ENCODE data around the gene MTHFD1.
"Not testable (repeated sequence)": the region's sequence is repeated elsewhere in the genome, so short reads cannot be mapped to it uniquely, and the experiment has no call there.

The MTHFD1 gene

DNA sequence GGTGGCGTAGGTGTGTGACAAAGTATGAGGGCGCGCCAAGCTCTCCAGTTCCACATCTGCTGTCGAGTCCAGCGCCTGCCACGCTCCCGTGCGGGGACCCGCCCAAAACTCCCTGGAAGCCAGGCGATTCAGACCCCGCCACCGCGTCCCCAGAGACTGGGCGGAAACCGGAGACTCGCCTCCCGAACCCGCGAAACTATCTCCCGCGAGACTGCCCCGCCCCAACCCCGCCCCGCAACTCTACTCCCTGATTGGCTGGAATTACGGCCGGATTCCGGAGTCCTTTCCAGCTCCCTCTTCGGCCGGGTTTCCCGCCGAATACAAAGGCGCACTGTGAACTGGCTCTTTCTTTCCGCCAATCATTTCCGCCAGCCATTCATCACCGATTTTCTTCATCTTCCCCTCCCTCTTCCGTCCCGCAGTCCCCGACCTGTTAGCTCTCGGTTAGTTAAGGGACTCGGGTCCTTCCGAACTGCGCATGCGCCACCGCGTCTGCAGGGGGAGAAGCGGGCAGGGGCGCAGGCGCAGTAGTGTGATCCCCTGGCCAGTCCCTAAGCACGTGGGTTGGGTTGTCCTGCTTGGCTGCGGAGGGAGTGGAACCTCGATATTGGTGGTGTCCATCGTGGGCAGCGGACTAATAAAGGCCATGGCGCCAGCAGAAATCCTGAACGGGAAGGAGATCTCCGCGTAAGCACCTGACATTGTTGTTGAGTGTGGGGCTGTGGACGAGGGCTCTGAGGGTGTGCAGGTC lies at the start of gene MTHFD1:
Gene MTHFD1, plus strand, starts transcription at position 572 of the 751 bp plus-strand sequence. Its CDS starts 75 bp downstream, at position 647.
- DNase-seq (ENCODE audit: low read depth), result peak; percentile 95

- DNase-seq (ENCODE audit: low read depth), result peak; percentile 84
These were observed 49.4 kb upstream of the MTHFD1 start for GRCh38 chr14:64338616-64339316.

GRCh38 chr14:64340560-64341196 lies 47.5 kb upstream of the MTHFD1 start:
- no peak for DNase-seq (ENCODE audit: low read depth)

GRCh38 chr14:64347748-64348147 lies 40.4 kb upstream of the MTHFD1 start:
- DNase-seq (ENCODE audit: low read depth), result no peak

- DNase-seq (ENCODE audit: low read depth), result no peak
These were observed 38.2 kb upstream of the MTHFD1 start for GRCh38 chr14:64349741-64350490.

DNA sequence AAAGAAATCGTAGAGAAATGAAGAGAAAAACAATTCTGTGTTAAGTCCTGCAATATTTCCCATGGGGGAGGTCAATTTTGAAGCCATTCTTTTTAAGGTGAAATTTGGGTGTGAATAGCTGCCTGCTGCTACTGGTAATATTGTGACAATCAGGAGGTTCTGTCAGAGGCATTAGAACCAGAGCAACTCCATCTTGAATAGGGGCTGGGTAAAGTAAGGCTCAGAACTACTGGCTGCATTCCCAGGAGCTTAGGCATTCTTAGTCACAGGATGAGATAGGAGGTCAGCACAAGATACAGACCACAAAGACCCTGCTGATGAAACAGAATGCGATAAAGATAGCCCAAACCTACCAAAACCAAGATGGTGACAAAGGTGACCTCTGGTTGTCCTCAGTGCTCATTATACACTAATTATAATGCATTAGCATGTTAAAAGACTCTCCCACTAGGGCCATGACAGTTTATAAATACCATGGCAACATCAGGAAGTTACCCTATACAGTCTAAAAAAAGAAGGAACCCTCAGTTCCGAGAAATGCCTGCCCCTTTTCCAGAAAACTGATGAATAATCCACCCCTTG lies 24.8 kb upstream of the MTHFD1 start:
- DNase-seq (ENCODE audit: low read depth), result no peak

GRCh38 chr14:64364907-64365306 lies 23.2 kb upstream of the MTHFD1 start:
- no peak for DNase-seq (ENCODE audit: low read depth)

GRCh38 chr14:64365358-64365889 lies 22.7 kb upstream of the MTHFD1 start:
- DNase-seq (ENCODE audit: low read depth), result not testable (repeated sequence)

DNA sequence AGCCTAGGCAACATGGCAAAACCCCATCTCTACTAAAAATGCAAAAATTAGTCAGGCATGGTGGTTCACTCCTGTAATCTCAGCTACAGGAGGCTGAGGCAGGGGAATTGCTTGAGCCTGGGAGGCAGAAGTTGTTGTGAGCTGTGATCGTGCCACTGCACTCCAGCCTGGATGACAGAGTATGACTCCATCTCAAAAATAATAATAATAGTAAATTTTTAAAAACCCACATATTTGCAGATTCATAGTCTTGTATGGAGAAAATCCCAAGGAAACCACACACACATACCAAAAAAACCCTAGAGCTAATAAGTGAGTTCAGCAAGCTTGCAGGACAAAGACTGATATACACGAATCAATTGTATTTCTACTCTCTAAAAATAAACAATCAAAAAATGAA lies 19.0 kb upstream of the MTHFD1 start:
- DNase-seq (ENCODE audit: low read depth), result no peak

DNA sequence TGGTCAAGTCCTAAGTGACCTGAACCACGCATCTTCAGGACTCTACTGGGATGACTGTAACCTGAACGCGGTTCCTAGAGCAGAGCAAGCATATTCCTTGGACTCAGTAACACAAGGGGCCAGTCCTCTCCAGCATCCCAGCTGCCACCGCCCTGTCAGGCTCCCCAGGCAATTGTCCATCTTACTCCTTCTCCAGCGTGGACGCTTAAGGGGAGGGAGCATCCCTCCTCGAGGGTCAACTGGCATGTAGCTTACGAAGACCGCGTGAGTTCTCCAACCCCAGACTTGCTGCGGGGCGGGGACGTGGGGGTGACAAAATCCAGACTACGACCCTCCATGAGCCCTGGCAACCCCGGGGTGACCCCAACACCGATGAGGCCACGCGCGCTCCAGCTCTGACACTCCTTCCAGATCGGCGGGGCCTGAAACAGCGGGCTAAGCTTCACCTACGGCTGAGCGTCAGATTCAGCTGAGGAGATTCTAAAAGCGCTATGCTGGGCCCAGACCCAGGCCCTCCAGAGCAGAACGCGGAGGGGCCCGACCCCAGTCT lies 846 bp upstream of the MTHFD1 start:
- DNase-seq (ENCODE audit: low read depth), result peak; percentile 7

GRCh38 chr14:64388533-64389285 lies 556 bp downstream of the MTHFD1 start:
- DNase-seq (ENCODE audit: low read depth), result peak; percentile 22

DNA sequence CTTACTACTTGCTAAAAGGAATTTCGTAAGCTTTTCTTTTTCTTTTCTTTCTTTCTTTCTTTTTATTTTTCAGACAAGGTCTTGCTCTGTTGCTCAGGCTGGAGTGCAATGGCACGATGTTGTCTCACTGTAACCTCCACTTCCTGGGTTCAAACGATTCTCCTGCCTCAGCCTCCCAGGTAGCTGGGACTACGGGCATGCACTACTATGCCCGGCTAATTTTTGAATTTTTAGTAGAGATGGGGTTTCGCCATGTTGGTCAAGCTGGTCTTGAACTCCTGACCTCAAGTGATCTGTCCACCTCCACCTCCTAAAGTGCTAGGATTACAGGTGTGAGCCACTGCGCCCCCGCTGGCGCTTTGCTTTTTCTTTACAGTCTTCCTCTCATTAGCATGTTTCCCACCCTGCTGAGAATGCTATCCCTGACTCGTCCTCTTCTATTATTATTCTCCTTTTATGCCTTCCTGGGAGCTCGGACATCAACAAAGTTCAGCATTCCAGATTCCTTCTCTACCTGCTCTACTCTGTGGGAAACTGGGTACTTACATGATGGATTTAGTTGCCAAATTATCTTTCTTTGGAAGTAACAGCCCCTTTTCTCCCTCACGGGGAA lies 3.1 kb downstream of the MTHFD1 start:
- DNase-seq (ENCODE audit: low read depth), result no peak

- no peak for DNase-seq (ENCODE audit: low read depth)
These were observed 3.8 kb downstream of the MTHFD1 start for GRCh38 chr14:64391986-64392385.

DNA sequence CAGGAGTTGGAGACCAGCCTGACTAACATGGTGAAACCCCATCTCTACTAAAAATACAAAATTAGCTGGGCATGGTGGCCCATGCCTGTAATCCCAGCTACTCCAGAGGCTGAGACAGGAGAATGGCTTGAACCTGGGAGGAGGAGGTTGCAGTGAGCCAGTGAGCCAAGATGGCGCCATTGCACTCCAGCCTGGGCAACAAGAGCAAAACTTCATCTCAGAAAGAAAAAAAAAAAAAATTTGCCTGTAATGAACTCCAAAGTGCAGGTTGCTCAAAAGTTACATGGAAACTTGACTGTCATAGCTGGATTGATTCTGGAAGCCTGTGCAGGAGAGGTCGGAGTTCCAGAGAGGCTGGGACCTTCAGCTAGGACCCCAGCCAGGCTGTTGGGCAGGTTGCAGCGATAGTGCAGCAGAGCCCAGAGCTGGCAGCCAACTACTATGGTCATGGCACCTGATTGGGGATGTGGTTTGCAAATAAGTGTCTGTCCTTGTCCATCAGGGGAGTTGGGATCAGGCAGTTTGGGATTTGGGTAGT lies 5.1 kb downstream of the MTHFD1 start:
- DNase-seq (ENCODE audit: low read depth), result not testable (repeated sequence)

- DNase-seq (ENCODE audit: low read depth), result no peak
These were observed 6.3 kb downstream of the MTHFD1 start for GRCh38 chr14:64394423-64394822.

DNA sequence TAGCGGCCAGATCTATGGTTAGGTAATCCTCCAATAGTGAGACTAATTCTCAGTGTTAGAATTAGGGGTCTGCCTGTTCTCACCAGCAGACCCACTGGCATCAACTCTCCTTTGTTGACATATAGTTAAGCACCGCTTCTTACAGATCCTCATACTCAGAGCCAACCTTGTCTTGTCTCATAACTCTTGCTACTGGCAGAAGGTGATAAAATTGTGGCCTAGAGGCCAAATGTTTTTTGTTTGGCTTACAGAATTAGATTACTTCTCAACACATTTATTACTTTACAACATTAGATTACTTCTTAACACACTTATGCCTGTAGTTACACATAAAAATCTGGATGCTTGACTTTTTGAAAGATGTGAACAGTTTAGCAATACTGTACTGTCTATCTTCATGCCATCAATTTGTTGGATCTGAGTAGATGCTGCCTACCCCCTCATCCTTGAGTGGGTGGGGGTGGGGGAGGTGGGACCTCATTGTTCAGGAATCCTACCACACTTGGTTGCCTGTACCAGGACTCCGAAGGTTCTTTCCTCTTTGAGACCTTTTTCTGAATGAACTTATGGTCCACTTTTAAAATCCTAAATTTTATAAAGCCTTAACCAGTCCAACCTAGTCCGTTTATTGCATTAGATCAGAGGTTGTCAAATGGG lies 7.0 kb downstream of the MTHFD1 start:
- DNase-seq (ENCODE audit: low read depth), result no peak

- no peak for DNase-seq (ENCODE audit: low read depth)
These were observed 12.8 kb downstream of the MTHFD1 start for GRCh38 chr14:64400829-64401459.

- no peak for DNase-seq (ENCODE audit: low read depth)
These were observed 13.8 kb downstream of the MTHFD1 start for GRCh38 chr14:64401949-64402348.

DNA sequence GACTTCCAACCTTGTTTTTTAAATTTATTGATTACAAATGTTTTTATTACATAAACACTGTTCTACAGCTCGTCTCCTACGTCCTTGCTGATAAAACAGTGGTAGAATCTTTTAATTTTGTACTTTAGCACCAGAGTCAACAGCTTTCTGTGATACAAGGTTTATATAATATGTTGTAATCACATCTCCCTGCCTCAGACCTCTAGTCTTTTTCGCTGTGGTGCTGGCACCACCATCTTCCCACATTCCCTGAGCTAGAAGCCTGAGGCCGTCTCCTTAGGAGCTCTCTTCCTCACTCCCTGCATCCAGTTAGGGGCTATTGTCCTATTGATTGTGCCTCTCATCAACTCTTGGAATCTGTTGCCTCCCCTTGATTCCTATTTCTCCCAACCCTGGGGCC lies 17.1 kb downstream of the MTHFD1 start:
- no peak for DNase-seq (ENCODE audit: low read depth)
